CD8-positive, alpha-beta memory T cell (primary cell): Measurements from ENCODE around the gene GEMIN2. TPM values are rescaled to one million over a fixed set of nuclear protein-coding genes. Genes with fewer than 3 reads are reported as not detected.
A peak's percentile ranks its signal among the peaks of the same experiment; 100 is the strongest.
"Not testable (repeated sequence)": the region's sequence is repeated elsewhere in the genome, so short reads cannot be mapped to it uniquely, and the experiment has no call there.

Source experiments
- CTCF ChIA-PET: fragments of 350-600 bp; sonication (Branson Sonifier 250); formaldehyde crosslinking; loops from one replicate; lab custom pipeline; 2021; ENCODE audit warnings: antibody characterized with exemption; lab: Charles Lee
- POLR2A ChIA-PET: fragments of 350-600 bp; sonication (Branson Sonifier 250); formaldehyde crosslinking; loops from one replicate; lab custom pipeline; 2021; ENCODE audit warnings: antibody characterized with exemption; lab: Charles Lee
- DNase-seq, 5 donors: peaks; one replicate each; pipeline versions ENCODE4 v3.0.0 to v3.0.0-alpha.2; 2020 to 2022; ENCODE audit warnings: mixed read lengths in 1 of 5
- H3K27ac ChIP-seq: one replicate; pipeline ENCODE4 v1.7.0; 2013; ENCODE audit warnings: low read depth, mild to moderate bottlenecking, low read length, moderate library complexity
- H3K27me3 ChIP-seq: 2 replicates; pipeline ENCODE4 v1.7.0; 2013; ENCODE audit warnings: low read length, mild to moderate bottlenecking; ENCODE audit not compliant: insufficient read depth, poor library complexity, severe bottlenecking
- H3K36me3 ChIP-seq: 2 replicates; pipeline ENCODE4 v1.7.0; 2013; ENCODE audit warnings: mild to moderate bottlenecking, low read length, moderate library complexity; ENCODE audit not compliant: insufficient read depth
- H3K4me1 ChIP-seq: 2 replicates; pipeline ENCODE4 v1.7.0; 2013; ENCODE audit warnings: mild to moderate bottlenecking, low read length, moderate library complexity; ENCODE audit not compliant: insufficient read depth
- H3K4me3 ChIP-seq: 2 replicates; pipeline ENCODE4 v1.7.0; 2013; ENCODE audit warnings: mild to moderate bottlenecking, low read length
- H3K9me3 ChIP-seq: 2 replicates; pipeline ENCODE4 v1.7.0; 2013; ENCODE audit warnings: mild to moderate bottlenecking, low read length
- H3K27ac Mint-ChIP-seq, 8 donors: one replicate each; pipeline ENCODE4 v1.8.0; 2020 to 2021; ENCODE audit warnings: mixed read lengths in 8 of 8, mild to moderate bottlenecking in 6 of 8, inconsistent platforms in 3 of 8, moderate library complexity in 3 of 8
- H3K27me3 Mint-ChIP-seq, 2 donors: one replicate each; pipeline ENCODE4 v1.8.0; 2020 to 2021; ENCODE audit warnings: mixed read lengths in 2 of 2, mild to moderate bottlenecking in 1 of 2, moderate library complexity in 1 of 2
- H3K36me3 Mint-ChIP-seq, 3 donors: one replicate each; pipeline ENCODE4 v1.8.0; 2020 to 2021; ENCODE audit warnings: mixed read lengths in 3 of 3, inconsistent platforms in 1 of 3, mild to moderate bottlenecking in 1 of 3
- H3K4me1 Mint-ChIP-seq, 3 donors: one replicate each; pipeline ENCODE4 v1.8.0; 2020 to 2021; ENCODE audit warnings: mixed read lengths in 3 of 3, inconsistent platforms in 1 of 3, mild to moderate bottlenecking in 1 of 3
- H3K4me3 Mint-ChIP-seq, 7 donors: one replicate each; pipeline ENCODE4 v1.8.0; 2020 to 2021; ENCODE audit warnings: mixed read lengths in 7 of 7, mild to moderate bottlenecking in 6 of 7, moderate library complexity in 4 of 7, inconsistent platforms in 2 of 7
- H3K9me3 Mint-ChIP-seq, 5 donors: one replicate each; pipeline ENCODE4 v1.8.0; 2020 to 2022; ENCODE audit warnings: mixed read lengths in 5 of 5, mild to moderate bottlenecking in 3 of 5, moderate library complexity in 2 of 5, inconsistent platforms in 1 of 5
- polyA plus RNA-seq: library from polyadenylated mRNA; unstranded; fragments of 300-500 nt; fragmentation: Illumina TruSeq; gene quantifications from one replicate; pipeline ENCODE4 v1.2.3, GENCODE V29; 2021
- total RNA-seq, 2 experiments: library from RNA; stranded (reverse); gene quantifications; one replicate each; pipeline ENCODE4 v1.2.3, GENCODE V29; 2021

GEMIN2 gene
- total and polyA plus RNA-seq, 3 experiments from 2014 or later = 10.1 to 18.1 (median 17.0) TPM

DNA sequence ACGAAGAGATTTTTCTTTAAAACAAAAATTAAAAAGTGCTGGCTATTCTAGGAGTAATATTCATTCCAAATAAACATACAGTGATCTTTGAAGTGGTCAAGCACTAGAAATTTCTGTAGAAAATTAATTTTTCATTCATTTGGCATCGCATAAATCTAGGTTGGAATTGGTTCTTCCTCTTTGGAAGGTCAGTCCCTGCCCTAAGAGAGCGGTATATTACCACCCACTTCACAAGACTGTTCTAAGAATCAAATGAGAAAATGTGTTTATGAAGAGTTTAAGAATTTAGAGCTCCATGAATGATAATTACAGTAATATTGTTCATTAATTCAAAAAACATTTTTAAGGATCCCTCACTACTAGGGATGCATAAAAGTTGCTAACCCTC, 444 bp upstream of the GEMIN2 start:
- H3K27me3 ChIP-seq = no peaks in the 10 kb centered on the region
- peaks cover 18 to 34% (median 32%) of the 10 kb centered on the region in 3 donors for H3K4me1 Mint-ChIP-seq
- peaks cover 0 to 27% (median 2%) of the 10 kb centered on the region in 3 donors for H3K36me3 Mint-ChIP-seq
- CTCF ChIA-PET = interaction anchor here (1.3 to 1.9 kb wide), 4 partner anchors 11 to 318 kb away, joined by 3 to 7 read pairs (median 5); partner anchors contain the start of genes FBXO33, SEC23A and TRAPPC6B
- H3K27me3 Mint-ChIP-seq = peaks cover 0 to 2% of the 10 kb centered on the region in 2 donors
- no peaks in the 10 kb centered on the region for H3K9me3 Mint-ChIP-seq
- H3K9me3 ChIP-seq = no peaks in the 10 kb centered on the region
- peak overlapping the region; percentile 73 for H3K27ac ChIP-seq
- POLR2A ChIA-PET = interaction anchor here (0.8 to 2.4 kb wide), 6 partner anchors 11 to 318 kb away, joined by 3 to 32 read pairs (median 7); partner anchors contain the start of genes FBXO33, PNN, SEC23A and TRAPPC6B
- peak overlapping the region; percentile 85 for H3K4me3 ChIP-seq
- H3K36me3 ChIP-seq = peaks cover 6% of the 10 kb centered on the region
- H3K4me1 ChIP-seq = peaks cover 14% of the 10 kb centered on the region
- peak overlapping the region in 7 of 8 donors; percentile 91 to 98 (median 96) for H3K27ac Mint-ChIP-seq
- DNase-seq = no peak
- H3K4me3 Mint-ChIP-seq = peak overlapping the region; percentile 95 to 99 (median 97)

DNA sequence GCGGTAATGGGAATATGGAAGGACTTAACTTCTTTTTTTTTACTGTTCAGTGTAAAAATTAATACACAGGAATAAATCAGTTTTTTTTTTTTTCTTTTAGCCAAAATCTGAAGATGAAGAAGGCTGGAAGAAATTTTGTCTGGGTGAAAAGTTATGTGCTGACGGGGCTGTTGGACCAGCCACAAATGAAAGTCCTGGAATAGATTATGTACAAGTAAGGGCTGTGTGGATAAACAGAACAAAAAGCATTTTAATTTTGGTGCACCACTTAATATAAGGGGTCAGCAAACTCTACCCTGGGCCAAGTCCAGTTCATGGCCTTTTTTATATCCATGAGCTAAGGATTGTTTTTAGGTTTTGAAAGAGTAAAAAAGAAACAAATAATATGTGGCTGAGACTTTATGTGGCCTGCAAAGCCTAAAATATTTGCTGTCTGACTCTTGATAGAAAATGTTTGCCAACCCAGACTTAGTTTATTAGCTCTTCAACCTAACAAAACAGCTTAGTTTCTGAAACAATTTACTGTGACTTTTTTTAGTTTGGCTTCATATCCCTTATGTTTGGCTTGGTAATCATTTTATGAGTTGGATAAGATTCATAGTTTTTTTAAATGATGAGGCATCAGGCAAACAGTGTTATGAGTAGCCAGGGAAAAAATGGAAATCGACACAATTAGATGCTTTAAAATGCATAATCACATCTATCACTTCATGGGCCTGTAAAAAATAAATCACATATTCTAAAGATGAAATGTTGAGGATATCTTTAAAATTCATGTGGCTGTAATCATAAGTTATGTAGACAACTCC, 8.4 kb downstream of the GEMIN2 start:
- Histone ChIP-seq H3K27me3 (no peaks in the 10 kb centered on the region), H3K4me3 (no peak overlapping the region), H3K9me3 (no peaks in the 10 kb centered on the region), H3K36me3 (peaks cover 40% of the 10 kb centered on the region), H3K4me1 (no peaks in the 10 kb centered on the region), H3K27ac (no peak overlapping the region)
- no peaks in the 10 kb centered on the region for H3K9me3 Mint-ChIP-seq
- H3K4me3 Mint-ChIP-seq = no peak overlapping the region
- CTCF ChIA-PET = no interaction called here
- no peaks in the 10 kb centered on the region for H3K27me3 Mint-ChIP-seq
- POLR2A ChIA-PET = no interaction called here
- H3K27ac Mint-ChIP-seq = peak overlapping the region in 2 of 8 donors; percentile 13 to 89
- peaks cover 6 to 70% (median 14%) of the 10 kb centered on the region in 3 donors for H3K36me3 Mint-ChIP-seq
- peaks cover 0 to 1% (median 1%) of the 10 kb centered on the region in 3 donors for H3K4me1 Mint-ChIP-seq
- DNase-seq = no peak

DNA sequence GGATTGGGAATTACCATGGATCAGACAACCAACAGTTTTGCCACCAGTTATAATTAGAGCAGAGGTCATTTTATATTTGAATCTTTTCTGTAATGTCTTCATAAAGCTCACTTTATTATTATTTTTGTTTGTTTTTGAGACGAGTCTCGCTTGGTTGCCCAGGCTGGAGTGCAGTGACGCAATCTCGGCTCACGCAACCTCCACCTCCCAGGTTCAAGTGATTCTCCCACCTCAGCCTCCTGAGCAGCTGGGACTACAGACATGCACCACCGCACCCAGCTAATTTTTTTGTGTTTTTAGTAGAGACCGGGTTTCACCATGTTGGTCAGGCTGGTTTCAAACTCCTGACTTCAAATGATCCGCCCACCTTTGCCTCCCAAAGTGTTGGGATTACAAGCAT, 23.7 kb downstream of the GEMIN2 start:
- DNase-seq, H3K4me1 ChIP-seq, H3K27ac ChIP-seq, H3K27me3 ChIP-seq, H3K9me3 Mint-ChIP-seq, H3K4me3 Mint-ChIP-seq, H3K9me3 ChIP-seq, CTCF ChIA-PET, H3K4me1 Mint-ChIP-seq, H3K27me3 Mint-ChIP-seq, H3K4me3 ChIP-seq: not testable (repeated sequence)
- H3K27ac Mint-ChIP-seq = peak overlapping the region in 2 of 8 donors; percentile 61 to 83
- peaks cover 18% of the 10 kb centered on the region for H3K36me3 ChIP-seq
- POLR2A ChIA-PET = interaction anchor here (0.6 kb wide), 1 partner anchor 32 kb away, joined by 10 read pairs; the partner anchor contains the start of gene TRAPPC6B
- peaks cover 9 to 63% (median 20%) of the 10 kb centered on the region in 3 donors for H3K36me3 Mint-ChIP-seq

DNA sequence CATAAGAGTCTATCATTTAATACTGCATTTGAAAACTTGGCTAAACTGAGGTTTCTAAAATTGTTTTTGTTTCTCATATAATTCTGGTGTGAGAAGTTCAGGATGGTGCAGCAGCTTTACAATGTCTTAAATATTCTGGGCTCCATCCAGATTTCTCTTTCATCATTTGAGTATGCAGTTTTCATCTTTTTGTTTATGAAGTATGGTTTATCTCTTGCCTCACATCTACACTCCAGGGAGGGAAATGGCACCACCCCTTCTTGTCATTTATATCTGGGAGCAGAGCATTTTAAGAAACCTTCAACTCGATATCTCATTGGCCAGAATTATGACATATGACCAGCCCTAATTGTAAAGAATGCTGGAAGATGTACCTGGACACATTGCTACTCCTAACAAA, 24.3 kb downstream of the GEMIN2 start:
- POLR2A ChIA-PET = no interaction called here

DNA sequence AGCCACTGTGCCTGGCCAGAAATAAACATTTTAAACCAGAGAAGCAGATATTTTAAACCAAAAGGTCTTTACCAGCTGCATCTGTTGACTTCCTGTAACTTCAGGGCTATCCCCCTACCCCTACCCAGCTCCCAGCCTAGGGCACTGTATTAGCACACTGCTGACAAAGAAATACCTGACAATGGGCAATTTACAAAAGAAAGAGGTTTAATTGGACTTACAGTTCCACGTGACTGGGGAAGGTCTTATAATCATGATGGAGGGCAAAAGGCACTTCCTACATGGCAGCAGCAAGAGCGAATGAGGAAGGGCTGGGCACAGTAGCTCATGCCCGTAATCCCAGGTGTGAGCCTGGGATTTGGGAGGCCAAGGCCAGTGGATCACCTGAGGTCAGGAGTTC, 26.0 kb downstream of the GEMIN2 start:
- Mint-ChIP-seq H3K9me3 (no peaks in the 10 kb centered on the region), H3K36me3 (peaks cover 12 to 47% (median 20%) of the 10 kb centered on the region in 3 donors), H3K27ac (peak overlapping the region in 4 of 8 donors; percentile 12 to 63 (median 26)), H3K4me3 (no peak overlapping the region), H3K4me1 (peaks cover 0 to 10% (median 1%) of the 10 kb centered on the region in 3 donors), H3K27me3 (no peaks in the 10 kb centered on the region)
- Histone ChIP-seq H3K27ac (no peak overlapping the region), H3K9me3 (no peaks in the 10 kb centered on the region), H3K4me3 (no peak overlapping the region), H3K4me1 (no peaks in the 10 kb centered on the region), H3K36me3 (peaks cover 9% of the 10 kb centered on the region), H3K27me3 (no peaks in the 10 kb centered on the region)
- ChIA-PET CTCF (interaction anchor here (1.1 kb wide), 1 partner anchor 290 kb away, joined by 3 read pairs; no protein-coding TSS in a partner anchor), POLR2A (interaction anchor here (0.5 to 0.7 kb wide), 2 partner anchors 9 to 255 kb away, joined by 3 to 7 read pairs; no protein-coding TSS in a partner anchor)
- no peak for DNase-seq

More for the DNA sequence above, 24.3 kb downstream of the GEMIN2 start:
- Mint-ChIP-seq H3K4me1 (peaks cover 0 to 10% (median 1%) of the 10 kb centered on the region in 3 donors), H3K27ac (peak overlapping the region in 4 of 8 donors; percentile 30 to 72 (median 53)), H3K36me3 (peaks cover 12 to 63% (median 23%) of the 10 kb centered on the region in 3 donors), H3K9me3 (no peaks in the 10 kb centered on the region), H3K27me3 (no peaks in the 10 kb centered on the region), H3K4me3 (no peak overlapping the region)
- Histone ChIP-seq H3K27ac (no peak overlapping the region), H3K4me1 (no peaks in the 10 kb centered on the region), H3K4me3 (no peak overlapping the region), H3K27me3 (no peaks in the 10 kb centered on the region), H3K36me3 (peaks cover 18% of the 10 kb centered on the region), H3K9me3 (no peaks in the 10 kb centered on the region)
- DNase-seq = no peak
- CTCF ChIA-PET = no interaction called here

DNA sequence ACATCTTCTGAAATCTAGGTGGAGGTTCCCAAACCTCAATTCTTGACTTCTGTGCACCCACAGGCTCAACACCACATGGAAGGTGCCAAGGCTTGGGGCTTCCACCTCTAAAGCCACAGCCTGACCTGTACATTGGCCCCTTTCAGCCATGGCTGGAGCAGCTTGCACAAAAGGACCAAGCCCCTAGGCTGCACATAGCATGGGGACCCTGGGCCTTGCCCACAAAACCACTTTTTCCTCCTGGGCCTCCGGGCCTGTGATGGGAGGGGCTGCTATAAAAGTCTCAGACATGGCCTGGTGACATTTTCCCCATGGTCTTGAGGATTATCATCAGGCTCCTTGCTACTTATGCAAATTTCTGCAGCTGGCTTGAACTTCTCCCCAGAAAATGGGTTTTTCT, 27.5 kb downstream of the GEMIN2 start:
- H3K9me3 ChIP-seq, H3K4me3 Mint-ChIP-seq, H3K4me1 ChIP-seq, H3K9me3 Mint-ChIP-seq, CTCF ChIA-PET, H3K27me3 ChIP-seq, H3K27me3 Mint-ChIP-seq, H3K36me3 ChIP-seq, H3K27ac ChIP-seq, H3K4me1 Mint-ChIP-seq, DNase-seq, H3K4me3 ChIP-seq: not testable (repeated sequence)
- Mint-ChIP-seq H3K36me3 (peaks cover 12 to 43% (median 19%) of the 10 kb centered on the region in 3 donors), H3K27ac (peak overlapping the region in 1 of 8 donors; percentile 33)
- POLR2A ChIA-PET = interaction anchor here (0.5 kb wide), 1 partner anchor 128 kb away, joined by 3 read pairs; no protein-coding TSS in a partner anchor

DNA sequence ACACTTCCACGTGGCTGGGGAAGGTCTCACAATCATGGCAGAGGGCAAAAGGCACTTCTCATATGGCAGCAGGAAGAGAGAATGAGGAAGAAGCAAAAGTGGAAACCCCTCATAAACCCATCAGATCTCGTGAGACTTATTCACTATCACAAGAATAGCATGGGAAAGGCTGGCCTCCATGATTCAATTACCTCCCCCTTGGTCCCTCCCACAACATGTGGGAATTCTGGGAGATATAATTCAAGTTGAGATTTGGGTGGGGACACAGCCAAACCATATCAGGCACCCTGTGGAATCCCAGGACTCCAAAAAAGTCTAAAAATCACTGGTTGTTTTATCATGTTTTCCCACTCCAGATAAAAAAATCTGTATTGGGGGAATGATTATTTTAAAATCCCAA, 29.1 kb downstream of the GEMIN2 start:
- H3K4me1 Mint-ChIP-seq, H3K9me3 Mint-ChIP-seq, H3K27ac ChIP-seq, H3K9me3 ChIP-seq, H3K4me1 ChIP-seq, H3K27me3 ChIP-seq, H3K36me3 ChIP-seq, H3K27ac Mint-ChIP-seq, CTCF ChIA-PET, POLR2A ChIA-PET, DNase-seq, H3K4me3 Mint-ChIP-seq, H3K27me3 Mint-ChIP-seq, H3K4me3 ChIP-seq: not testable (repeated sequence)
- peaks cover 12 to 44% (median 26%) of the 10 kb centered on the region in 3 donors for H3K36me3 Mint-ChIP-seq
